Muscle of back (tissue), 11 donors: ENCODE measurements around the gene MVK. TPM values are rescaled to one million over a fixed set of nuclear protein-coding genes. Genes with fewer than 3 reads are reported as not detected.
A peak's percentile ranks its signal among the peaks of the same experiment; 100 is the strongest.

Source experiments
- DNase-seq, 3 donors: peaks; one replicate each; pipeline versions ENCODE4 v3.0.0 to v3.0.0-alpha.2; 2013
- polyA plus RNA-seq, 10 donors: library from polyadenylated mRNA; unstranded; fragments of 120-200 nt; gene quantifications; one replicate each; pipeline ENCODE4 v1.2.1, GENCODE V29; 2013; ENCODE audit not compliant: insufficient read length in 10 of 10

The MVK gene
- polyA plus RNA-seq, 10 donors = 11.3 to 18.0 (median 16.0) TPM

GRCh38 chr12:109606320-109607028 is 32.9 kb downstream of the MVK start:
- DNase-seq = peak in 2 of 3 donors; percentile 39 to 65

- DNase-seq = no peak
Observed at GRCh38 chr12:109607618-109608017, 34.0 kb downstream of the MVK start.

GRCh38 chr12:109608270-109608669 is 34.7 kb downstream of the MVK start:
- no peak for DNase-seq

- DNase-seq = no peak
Observed at GRCh38 chr12:109608793-109609192, 35.2 kb downstream of the MVK start.

- DNase-seq = no peak
Observed at GRCh38 chr12:109609342-109609741, 35.7 kb downstream of the MVK start.

DNA sequence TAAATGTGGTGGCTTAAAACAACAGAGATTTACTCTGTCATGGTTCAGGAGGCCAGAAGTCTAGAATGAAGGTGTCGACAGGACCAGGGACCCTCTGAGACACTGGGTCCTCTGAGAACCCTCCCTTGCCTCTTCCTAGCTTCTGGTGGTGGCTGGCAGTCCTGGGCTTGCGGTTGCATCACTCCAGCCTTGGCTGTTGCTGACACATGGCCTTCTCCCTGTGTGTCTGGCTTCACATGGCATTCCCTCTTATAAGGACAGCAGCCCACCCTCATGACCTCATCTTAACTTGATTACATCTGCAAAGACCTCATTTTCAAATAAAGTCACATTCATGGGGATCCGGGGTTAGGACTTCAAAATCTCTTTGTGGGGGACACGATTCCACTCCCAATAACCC is 36.9 kb downstream of the MVK start:
- no peak for DNase-seq

- DNase-seq = no peak
Observed at GRCh38 chr12:109611223-109611622, 37.6 kb downstream of the MVK start.

GRCh38 chr12:109612003-109612402 is 38.4 kb downstream of the MVK start:
- no peak for DNase-seq

DNA sequence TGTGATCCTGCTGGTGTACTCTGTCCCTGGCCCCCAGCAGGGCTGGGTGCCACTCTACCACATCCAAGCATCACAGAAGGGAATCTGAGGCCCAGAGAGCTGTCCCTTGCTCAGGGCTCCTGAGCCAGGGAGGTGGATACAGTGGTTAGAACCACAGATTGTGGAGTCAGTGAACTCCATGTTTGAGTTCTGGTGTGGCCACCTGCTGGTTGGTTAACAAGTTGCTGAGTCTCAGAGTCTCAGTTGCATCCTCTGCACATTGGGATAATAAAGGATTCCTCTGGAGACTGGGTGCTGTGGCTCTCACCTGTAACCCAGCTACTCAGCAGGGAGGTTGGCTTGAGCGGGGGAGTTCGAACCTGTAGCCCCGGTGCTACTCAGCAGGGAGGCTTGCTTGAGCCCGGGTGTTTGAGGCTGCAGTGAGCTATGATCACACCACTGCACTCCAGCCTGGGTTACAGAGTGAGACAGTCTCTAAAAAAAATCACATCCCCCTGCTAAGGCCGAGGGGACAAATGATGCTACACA is 39.4 kb downstream of the MVK start:
- no peak for DNase-seq

- no peak for DNase-seq
Observed at GRCh38 chr12:109613649-109614455, 40.3 kb downstream of the MVK start.

- no peak for DNase-seq
Observed at GRCh38 chr12:109615556-109616229, 42.1 kb downstream of the MVK start.

- DNase-seq = no peak
Observed at GRCh38 chr12:109617491-109617890, 43.9 kb downstream of the MVK start.

- no peak for DNase-seq
Observed at GRCh38 chr12:109618082-109618481, 44.5 kb downstream of the MVK start.

DNA sequence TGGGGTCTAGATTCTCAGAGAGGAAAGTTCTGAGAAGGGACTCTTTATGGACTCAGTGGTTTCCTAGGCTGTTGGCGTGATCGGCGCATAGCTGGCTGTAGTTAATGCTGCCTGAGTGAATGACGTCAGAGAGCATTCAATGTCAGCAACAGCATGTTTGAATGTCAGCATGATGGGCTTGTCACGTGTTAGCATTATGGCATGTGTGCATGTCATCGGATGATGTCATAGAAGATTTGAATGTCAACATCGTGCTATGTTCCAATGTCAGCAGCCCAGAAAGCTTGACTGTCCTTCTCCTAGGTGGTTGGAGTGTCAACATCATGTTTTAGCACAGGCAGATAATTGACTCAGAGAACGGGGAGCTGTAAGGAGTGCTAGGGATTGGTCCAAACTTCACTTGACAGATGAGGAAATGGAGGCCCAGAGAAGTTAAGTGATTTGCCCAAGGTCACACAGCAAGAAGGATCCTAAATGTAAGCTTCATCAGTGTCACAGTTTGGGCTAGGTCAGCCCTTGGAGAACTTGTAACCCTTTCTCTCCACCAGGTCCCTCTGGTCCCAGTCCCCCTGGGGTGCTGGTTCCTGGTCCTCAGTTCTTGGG is 45.5 kb downstream of the MVK start:
- DNase-seq = no peak

- DNase-seq = peak in 1 of 3 donors; percentile 50
Observed at GRCh38 chr12:109621211-109621694, 47.7 kb downstream of the MVK start.

DNA sequence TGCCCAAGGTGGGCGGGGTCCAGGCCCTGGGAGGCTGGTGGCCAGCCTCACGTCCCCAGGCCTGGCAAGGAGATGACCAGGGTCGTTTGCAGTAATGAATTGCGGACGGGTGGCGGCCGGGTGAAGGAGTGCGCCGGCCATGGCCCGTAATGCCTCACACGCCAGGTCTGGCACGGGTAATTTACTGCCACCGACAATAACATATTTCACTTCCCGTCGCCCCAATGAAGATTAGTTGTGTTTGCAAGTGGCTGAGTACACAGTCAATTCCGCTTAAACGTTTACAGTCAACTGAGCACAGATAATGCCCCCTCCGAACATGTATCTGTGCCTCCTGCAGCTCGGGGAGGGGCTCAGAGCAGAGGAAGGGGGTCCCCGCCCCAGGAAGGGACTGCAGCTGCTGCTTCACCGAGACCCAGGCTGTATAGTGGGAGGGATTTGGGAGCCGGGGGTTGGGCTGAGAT is 48.3 kb downstream of the MVK start:
- no peak for DNase-seq

- no peak for DNase-seq
Observed at GRCh38 chr12:109624467-109624866, 50.9 kb downstream of the MVK start.

GRCh38 chr12:109625131-109625559 is 51.6 kb downstream of the MVK start:
- no peak for DNase-seq

GRCh38 chr12:109625749-109626377 is 52.3 kb downstream of the MVK start:
- DNase-seq = no peak

DNA sequence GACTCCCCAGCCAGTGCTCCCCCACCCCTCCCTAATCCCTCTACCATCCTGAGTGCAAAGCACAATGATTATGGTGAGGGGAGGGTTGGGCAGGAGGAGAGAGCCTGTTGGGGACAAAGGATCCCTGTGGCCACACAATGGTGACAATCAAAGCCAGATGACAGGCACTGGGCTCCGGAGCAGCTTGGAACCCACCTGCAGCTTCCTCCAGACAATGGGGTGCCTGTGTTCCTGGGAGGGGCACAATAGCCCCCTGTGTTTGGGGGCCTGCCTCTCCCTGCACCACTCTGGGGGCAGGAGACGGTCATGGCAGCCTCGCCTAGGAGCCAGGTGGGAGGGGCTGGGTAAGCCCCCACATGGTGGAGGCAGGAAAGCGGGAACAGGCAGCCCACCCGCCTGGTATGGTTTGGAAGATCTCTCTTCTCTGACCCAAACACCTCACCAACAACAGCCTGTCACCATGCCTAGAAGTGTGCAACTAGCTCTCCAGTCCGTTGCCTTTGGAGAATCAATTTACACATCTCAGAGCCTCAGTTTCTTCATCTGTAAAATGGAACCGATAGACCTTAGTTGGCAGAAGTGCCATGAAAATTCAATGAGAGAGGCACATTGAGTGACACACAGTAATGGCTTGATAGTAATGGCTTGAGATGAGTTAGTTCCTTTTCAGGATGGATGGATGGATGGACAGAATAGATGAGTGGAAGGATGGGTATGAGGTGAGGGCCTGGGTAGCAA is 53.0 kb downstream of the MVK start:
- no peak for DNase-seq
